Aorta (tissue), 5 donors: ENCODE results near the gene SNPH. TPM values are rescaled to one million over a fixed set of nuclear protein-coding genes. Genes with fewer than 3 reads are reported as not detected.

ENCODE experiments used
- ATAC-seq: fragments of 200-7000 bp; cut with Tn5 transposase; one replicate; pipeline ENCODE4 v1.9.1; 2022; ENCODE audit warnings: moderate library complexity; ENCODE audit not compliant: low FRiP score
- DNase-seq, 2 donors: peaks; one replicate each; pipeline ENCODE4 v3.0.0-alpha.2; 2020
- H3K27ac ChIP-seq, 2 donors: one replicate each; pipeline ENCODE4 v1.5.1; 2013; ENCODE audit warnings: low read length in 2 of 2, mild to moderate bottlenecking in 2 of 2, moderate library complexity in 2 of 2, control low read depth in 1 of 2, inconsistent platforms in 1 of 2, low read depth in 1 of 2
- H3K27me3 ChIP-seq, 2 donors: one replicate each; pipeline ENCODE4 v1.6.1; 2013; ENCODE audit warnings: control low read depth in 1 of 2, low read length in 1 of 2, mild to moderate bottlenecking in 1 of 2, moderate library complexity in 1 of 2; ENCODE audit not compliant: insufficient read depth in 2 of 2, control insufficient read depth in 1 of 2
- H3K36me3 ChIP-seq, 2 donors: one replicate each; pipeline ENCODE4 v1.6.1; 2013; ENCODE audit warnings: control low read depth in 1 of 2, low read length in 1 of 2, mild to moderate bottlenecking in 1 of 2; ENCODE audit not compliant: insufficient read depth in 2 of 2, control insufficient read depth in 1 of 2
- H3K4me1 ChIP-seq, 2 donors: one replicate each; pipeline ENCODE4 v1.6.1; 2013; ENCODE audit warnings: low read length in 2 of 2, control low read depth in 1 of 2, mild to moderate bottlenecking in 1 of 2, moderate library complexity in 1 of 2; ENCODE audit not compliant: insufficient read depth in 2 of 2, control insufficient read depth in 1 of 2
- H3K4me3 ChIP-seq, 2 donors: one replicate each; pipeline ENCODE4 v1.5.1; 2013; ENCODE audit warnings: low read length in 2 of 2, control low read depth in 1 of 2, mild to moderate bottlenecking in 1 of 2
- H3K9me3 ChIP-seq: one replicate; pipeline ENCODE4 v1.6.1; 2013; ENCODE audit warnings: mild to moderate bottlenecking, low read length; ENCODE audit not compliant: control insufficient read depth
- WGBS, 2 donors: extraction: QIAGEN DNeasy Blood & Tissue Kit; methylation state at CpG; one replicate each; pipeline ENCODE4 v1.1.7; 2013; 5-methylcytosine and 5-hydroxymethylcytosine counted together
- intact Hi-C, 2 donors: fragments of 100-400 bp; cut with DNase I; formaldehyde crosslinking; loops; one replicate each; pipeline versions ENCODE4 v1.14.2 to v1.15.0; 2022
- polyA plus RNA-seq, 2 donors: library from polyadenylated mRNA; stranded (reverse); fragments of 200-250 nt; gene quantifications; one replicate each; pipeline ENCODE4 v1.2.3, GENCODE V29; 2013
- total RNA-seq, 2 donors: library from RNA; stranded (reverse); fragmentation: NEBNext Ultra II Directional; extraction: Animal tissue kit (Norgen Biotek cat#: 25700); gene quantifications; one replicate each; pipeline ENCODE4 v1.2.1, GENCODE V29; 2021
- donor health status: healthy with polysubstance abuse.
- donor health status: Bipolar disorder and iron deficiency.
- donor health status: DM: no; HTN: no; CAD: no.
- donor health status: DM: no; HTN: no; CAD: no.
- donor health status: DM: yes; HTN: yes; CAD: no.

The SNPH gene
- total and polyA plus RNA-seq, 4 donors, result 1.3 to 6.8 (median 5.5) TPM

DNA sequence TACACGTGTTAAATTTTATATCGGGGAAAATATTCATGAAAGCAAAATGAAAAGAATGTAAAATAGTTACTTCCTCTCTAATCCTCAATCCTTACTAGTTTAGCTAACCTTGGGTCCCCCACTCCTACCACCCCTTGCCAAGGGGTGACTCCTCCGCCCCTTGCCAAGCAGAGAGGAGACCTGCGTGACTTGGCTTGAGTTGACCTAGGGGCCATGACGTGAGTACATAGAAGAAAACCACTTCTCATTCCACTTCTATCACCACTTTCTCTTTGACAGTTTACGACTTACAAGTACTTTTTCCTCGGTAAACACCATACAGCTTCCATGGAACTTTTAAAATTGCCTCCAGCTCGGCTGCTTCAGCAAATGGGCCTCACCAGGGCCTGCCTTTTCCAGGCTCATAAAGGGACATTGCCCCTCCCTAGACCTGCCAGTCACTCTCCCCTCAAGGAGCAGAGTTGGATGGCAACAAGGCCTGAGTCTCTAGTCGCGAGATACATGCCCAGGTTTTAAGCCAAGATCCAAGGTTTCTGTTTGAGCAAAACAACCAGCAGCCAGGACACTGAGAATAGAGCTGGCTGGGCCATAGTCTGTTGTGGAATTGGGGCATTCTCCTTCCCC, 32.9 kb downstream of the SNPH start:
- no peaks in the 10 kb centered on the region for H3K36me3 ChIP-seq
- DNase-seq, result no peak
- intact Hi-C loops, result no loop called here

DNA sequence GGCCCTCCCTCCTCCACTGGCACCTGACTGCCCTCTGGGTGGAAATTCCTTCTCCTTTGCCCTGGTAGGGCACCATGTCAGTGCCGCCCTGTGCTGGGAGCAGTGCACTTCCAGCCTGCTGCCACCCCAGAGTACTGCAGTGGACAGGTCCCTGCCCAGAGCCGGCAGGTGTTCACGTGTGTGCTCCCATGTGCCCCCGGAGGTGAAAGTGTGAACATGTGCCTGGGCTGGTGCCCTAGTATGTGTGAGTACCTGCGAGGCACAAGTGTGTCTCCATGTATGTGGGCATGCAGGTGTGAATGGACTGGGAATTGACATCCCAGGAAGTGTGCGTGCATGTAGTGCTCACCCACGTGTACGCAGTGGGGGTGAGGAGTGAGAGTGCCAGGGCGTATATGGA, 33.4 kb downstream of the SNPH start:
- ATAC-seq (no peak), DNase-seq (peak in 1 of 2 donors; percentile 45)
- H3K9me3 ChIP-seq, result no peaks in the 10 kb centered on the region
- intact Hi-C loops, result no loop called here
- H3K4me1 ChIP-seq, result no peaks in the 10 kb centered on the region
- no peaks in the 10 kb centered on the region for H3K36me3 ChIP-seq
- no peaks in the 10 kb centered on the region for H3K27me3 ChIP-seq
- WGBS, 2 donors, result 76 to 81% methylated on average over 9 of the region's 9 CpGs
- H3K27ac ChIP-seq, result no peak overlapping the region
- H3K4me3 ChIP-seq, result no peak overlapping the region

More for the DNA sequence above, 32.9 kb downstream of the SNPH start:
- Histone ChIP-seq H3K27ac (no peak overlapping the region), H3K9me3 (no peaks in the 10 kb centered on the region), H3K4me1 (no peaks in the 10 kb centered on the region), H3K4me3 (no peak overlapping the region), H3K27me3 (no peaks in the 10 kb centered on the region)
- 79 to 84% methylated on average over 10 of the region's 10 CpGs for WGBS, 2 donors
- ATAC-seq, result no peak

DNA sequence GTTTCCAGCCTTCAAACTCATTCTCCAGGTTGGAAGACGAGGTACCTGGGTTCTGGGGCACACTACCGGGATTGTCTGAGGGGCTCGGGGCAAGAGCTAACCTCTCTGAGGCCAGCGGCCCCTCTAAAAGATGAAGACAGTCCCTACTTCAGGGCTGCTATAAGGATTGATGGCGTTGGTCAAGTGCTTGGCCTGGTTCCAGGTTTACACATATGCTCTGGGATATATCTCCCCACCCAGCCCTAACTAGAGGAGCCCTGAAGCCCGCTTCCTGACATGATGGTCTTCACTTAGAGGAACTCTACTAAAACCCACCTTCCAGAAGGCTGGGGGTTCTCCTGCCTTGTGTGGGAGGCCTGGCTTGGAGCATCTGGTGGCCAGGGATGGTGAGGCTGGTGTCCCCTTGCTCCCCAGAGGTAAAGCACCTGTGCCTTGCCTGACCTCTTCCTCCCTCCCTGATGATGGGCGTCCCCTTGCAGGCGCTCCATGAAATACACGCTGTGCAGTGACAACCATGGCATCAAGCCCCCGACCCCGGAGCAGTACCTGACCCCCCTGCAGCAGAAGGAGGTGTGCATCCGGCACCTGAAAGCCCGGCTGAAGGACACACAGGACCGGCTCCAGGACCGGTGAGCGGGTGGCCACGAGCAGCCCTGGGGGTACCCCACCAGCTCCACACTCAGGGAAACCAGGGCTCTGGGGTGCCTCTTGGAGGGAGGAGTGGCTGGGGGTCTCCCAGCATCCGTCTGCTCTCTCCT, 34.2 kb downstream of the SNPH start:
- Histone ChIP-seq H3K36me3 (peaks cover 0 to 3% of the 10 kb centered on the region in 2 donors), H3K4me3 (no peak overlapping the region), H3K4me1 (no peaks in the 10 kb centered on the region), H3K27me3 (no peaks in the 10 kb centered on the region), H3K27ac (no peak overlapping the region), H3K9me3 (no peaks in the 10 kb centered on the region)
- DNase-seq, result peak in 1 of 2 donors; percentile 74
- no peak for ATAC-seq
- intact Hi-C loops, result no loop called here
- WGBS, 2 donors, result 89 to 94% methylated on average over 18 of the region's 18 CpGs

DNA sequence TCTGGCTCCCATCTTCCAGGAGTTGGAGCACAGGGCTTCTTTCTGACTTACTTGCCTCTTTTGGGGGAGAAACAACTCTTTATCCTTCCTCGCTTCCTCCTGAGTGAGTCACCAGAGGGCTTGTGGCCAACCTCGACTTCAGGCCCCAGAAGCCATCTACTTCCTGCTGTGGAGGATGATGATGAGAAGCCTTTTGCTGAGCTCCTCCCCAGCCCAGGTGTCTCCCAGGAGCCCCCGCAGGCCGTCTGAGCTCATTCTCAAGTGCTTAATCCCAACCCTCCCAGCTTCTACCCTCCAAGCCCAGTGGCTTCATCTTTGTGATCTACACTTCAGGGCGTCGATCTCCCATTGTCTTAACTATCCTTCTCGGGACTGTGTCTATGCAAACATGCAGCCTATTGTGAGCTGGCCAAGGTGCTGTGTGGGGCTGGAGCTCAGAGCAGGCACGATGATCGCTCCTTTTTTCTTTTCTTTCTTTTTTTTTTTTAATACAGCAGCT, 35.0 kb downstream of the SNPH start:
- H3K9me3 ChIP-seq, result no peaks in the 10 kb centered on the region
- H3K4me3 ChIP-seq, result no peak overlapping the region
- H3K4me1 ChIP-seq, result no peaks in the 10 kb centered on the region
- DNase-seq, result no peak
- ATAC-seq, result no peak
- H3K27ac ChIP-seq, result no peak overlapping the region
- H3K27me3 ChIP-seq, result no peaks in the 10 kb centered on the region
- peaks cover 0 to 4% of the 10 kb centered on the region in 2 donors for H3K36me3 ChIP-seq
- WGBS, 2 donors, result 77% methylated on average over 9 of the region's 9 CpGs
- intact Hi-C loops, result no loop called here

DNA sequence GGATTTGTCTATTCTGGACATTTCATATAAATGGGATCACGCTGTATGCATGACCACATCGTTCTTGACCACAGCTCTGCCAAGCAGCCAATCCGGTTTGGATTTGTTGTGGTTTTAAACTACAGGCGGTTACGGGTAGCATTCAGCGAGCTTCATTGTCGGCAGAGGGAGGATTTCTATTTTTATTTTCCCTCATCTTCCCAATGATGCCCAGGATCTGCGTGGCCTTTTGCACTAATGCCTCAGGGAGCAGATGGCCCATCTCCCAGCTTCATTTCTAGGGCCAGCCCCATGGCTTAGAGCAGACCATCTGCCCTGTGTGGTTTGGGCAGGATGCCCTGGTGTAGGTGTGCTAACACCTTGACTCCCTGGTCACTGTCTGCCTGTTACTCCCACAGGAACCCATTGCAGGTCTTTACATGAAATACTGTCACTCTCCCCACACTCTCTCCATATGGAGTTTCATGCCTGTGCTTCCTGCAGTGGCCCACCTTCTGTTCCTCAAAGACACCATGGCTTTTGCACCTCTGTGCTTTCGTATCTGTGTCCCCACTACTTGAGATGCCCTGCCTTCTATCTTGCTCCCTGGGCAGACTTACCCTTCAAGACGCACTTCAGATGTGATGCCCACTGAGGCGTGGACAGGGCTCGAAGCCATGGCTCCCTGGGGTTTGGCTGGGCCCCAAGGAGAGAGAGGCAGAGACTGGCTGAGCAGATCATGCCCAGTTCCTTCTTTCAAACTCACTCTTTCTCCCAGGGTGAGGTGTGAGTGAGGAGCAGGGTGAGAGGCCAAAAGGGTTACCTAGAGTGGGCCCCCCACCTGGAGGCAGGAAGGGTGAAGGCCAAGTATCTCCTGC, 36.8 kb downstream of the SNPH start:
- WGBS, 2 donors, result 78 to 83% methylated on average over 12 of the region's 12 CpGs
- Histone ChIP-seq H3K27ac (no peak overlapping the region), H3K27me3 (no peaks in the 10 kb centered on the region), H3K9me3 (no peaks in the 10 kb centered on the region), H3K4me1 (no peaks in the 10 kb centered on the region), H3K4me3 (no peak overlapping the region), H3K36me3 (peaks cover 0 to 4% of the 10 kb centered on the region in 2 donors)
- peak in 1 of 2 donors; percentile 43 for DNase-seq
- intact Hi-C loops, result no loop called here
- no peak for ATAC-seq

DNA sequence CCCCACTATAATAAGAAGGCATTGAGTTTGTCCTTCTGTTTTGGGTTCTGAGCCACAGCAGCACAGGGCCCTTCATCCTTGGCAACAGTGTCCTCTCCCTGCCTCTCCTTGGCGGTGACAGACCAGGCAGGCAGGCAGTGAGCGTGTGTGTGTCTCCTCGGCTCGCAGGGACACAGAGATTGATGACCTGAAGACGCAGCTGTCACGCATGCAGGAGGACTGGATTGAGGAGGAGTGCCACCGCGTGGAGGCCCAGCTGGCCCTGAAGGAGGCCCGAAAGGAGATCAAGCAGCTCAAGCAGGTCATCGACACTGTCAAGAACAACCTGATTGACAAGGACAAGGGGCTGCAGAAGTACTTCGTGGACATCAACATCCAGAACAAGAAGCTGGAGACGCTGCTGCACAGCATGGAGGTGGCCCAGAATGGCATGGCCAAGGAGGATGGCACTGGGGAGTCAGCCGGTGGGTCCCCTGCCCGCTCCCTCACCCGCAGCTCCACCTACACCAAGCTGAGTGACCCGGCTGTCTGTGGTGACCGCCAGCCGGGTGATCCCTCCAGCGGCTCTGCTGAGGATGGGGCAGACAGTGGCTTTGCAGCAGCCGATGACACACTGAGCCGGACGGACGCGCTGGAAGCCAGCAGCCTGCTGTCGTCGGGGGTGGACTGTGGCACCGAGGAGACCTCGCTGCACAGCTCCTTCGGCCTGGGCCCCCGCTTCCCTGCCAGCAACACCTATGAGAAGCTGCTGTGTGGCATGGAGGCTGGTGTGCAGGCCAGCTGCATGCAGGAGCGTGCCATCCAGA, 38.8 kb downstream of the SNPH start:
- Histone ChIP-seq H3K27ac (no peak overlapping the region), H3K27me3 (no peaks in the 10 kb centered on the region), H3K9me3 (no peaks in the 10 kb centered on the region), H3K4me1 (no peaks in the 10 kb centered on the region), H3K36me3 (peaks cover 0 to 4% of the 10 kb centered on the region in 2 donors), H3K4me3 (no peak overlapping the region)
- WGBS, 2 donors, result 78 to 80% methylated on average over 31 of the region's 31 CpGs
- no peak for ATAC-seq
- peak in 1 of 2 donors; percentile 63 for DNase-seq
- intact Hi-C loops, result no loop called here

DNA sequence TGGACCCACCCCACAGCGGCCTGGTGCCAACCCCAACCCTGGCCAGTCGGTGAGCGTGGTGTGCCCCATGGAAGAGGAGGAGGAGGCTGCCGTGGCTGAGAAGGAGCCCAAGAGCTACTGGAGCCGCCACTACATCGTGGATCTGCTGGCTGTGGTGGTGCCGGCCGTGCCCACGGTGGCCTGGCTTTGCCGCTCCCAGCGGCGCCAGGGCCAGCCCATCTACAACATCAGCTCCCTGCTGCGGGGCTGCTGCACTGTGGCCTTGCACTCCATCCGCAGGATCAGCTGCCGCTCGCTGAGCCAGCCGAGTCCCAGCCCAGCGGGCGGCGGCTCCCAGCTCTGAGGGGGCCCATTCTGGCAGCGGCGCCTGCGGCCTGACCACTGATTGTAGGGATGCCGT, 39.6 kb downstream of the SNPH start:
- ATAC-seq (no peak), DNase-seq (peak in 1 of 2 donors; percentile 70)
- intact Hi-C loops, result no loop called here
- H3K4me3 ChIP-seq, result no peak overlapping the region
- no peaks in the 10 kb centered on the region for H3K27me3 ChIP-seq
- no peaks in the 10 kb centered on the region for H3K4me1 ChIP-seq
- H3K9me3 ChIP-seq, result no peaks in the 10 kb centered on the region
- no peak overlapping the region for H3K27ac ChIP-seq
- H3K36me3 ChIP-seq, result peaks cover 0 to 4% of the 10 kb centered on the region in 2 donors
- 86% methylated on average over 24 of the region's 24 CpGs for WGBS, 2 donors
